Measurements from ENCODE around the gene PRDM16.

Gene PRDM16

GRCh38 chr1:3141129-3141528 is 72.1 kb downstream of the PRDM16 start:
- DNase-seq (ENCODE audit: low spot score): no peak

- no peak for DNase-seq (ENCODE audit: low spot score)
Observed at GRCh38 chr1:3141836-3142235, 72.8 kb downstream of the PRDM16 start.

- no peak for DNase-seq (ENCODE audit: low spot score)
Observed at GRCh38 chr1:3142236-3142635, 73.2 kb downstream of the PRDM16 start.

- DNase-seq (ENCODE audit: low spot score): no peak
Observed at GRCh38 chr1:3142751-3143150, 73.7 kb downstream of the PRDM16 start.

GRCh38 chr1:3145532-3146325 is 76.7 kb downstream of the PRDM16 start:
- no peak for DNase-seq (ENCODE audit: low spot score)

GRCh38 chr1:3146458-3146857 is 77.5 kb downstream of the PRDM16 start:
- DNase-seq (ENCODE audit: low spot score): no peak

GRCh38 chr1:3146907-3147306 is 77.9 kb downstream of the PRDM16 start:
- DNase-seq (ENCODE audit: low spot score): no peak

- no peak for DNase-seq (ENCODE audit: low spot score)
Observed at GRCh38 chr1:3148171-3148570, 79.2 kb downstream of the PRDM16 start.

GRCh38 chr1:3149277-3149676 is 80.3 kb downstream of the PRDM16 start:
- no peak for DNase-seq (ENCODE audit: low spot score)

- DNase-seq (ENCODE audit: low spot score): no peak
Observed at GRCh38 chr1:3151456-3151855, 82.5 kb downstream of the PRDM16 start.

GRCh38 chr1:3152143-3152542 is 83.1 kb downstream of the PRDM16 start:
- DNase-seq (ENCODE audit: low spot score): no peak

GRCh38 chr1:3153197-3153596 is 84.2 kb downstream of the PRDM16 start:
- DNase-seq (ENCODE audit: low spot score): no peak

- DNase-seq (ENCODE audit: low spot score): no peak
Observed at GRCh38 chr1:3153902-3154795, 85.1 kb downstream of the PRDM16 start.

GRCh38 chr1:3155056-3155925 is 86.3 kb downstream of the PRDM16 start:
- no peak for DNase-seq (ENCODE audit: low spot score)

GRCh38 chr1:3155926-3156220 is 86.9 kb downstream of the PRDM16 start:
- no peak for DNase-seq (ENCODE audit: low spot score)

GRCh38 chr1:3156936-3157335 is 87.9 kb downstream of the PRDM16 start:
- no peak for DNase-seq (ENCODE audit: low spot score)

- no peak for DNase-seq (ENCODE audit: low spot score)
Observed at GRCh38 chr1:3158347-3158746, 89.3 kb downstream of the PRDM16 start.

- no peak for DNase-seq (ENCODE audit: low spot score)
Observed at GRCh38 chr1:3159121-3159520, 90.1 kb downstream of the PRDM16 start.

- DNase-seq (ENCODE audit: low spot score): no peak
Observed at GRCh38 chr1:3159996-3160395, 91.0 kb downstream of the PRDM16 start.

GRCh38 chr1:3160647-3161145 is 91.7 kb downstream of the PRDM16 start:
- DNase-seq (ENCODE audit: low spot score): no peak

- no peak for DNase-seq (ENCODE audit: low spot score)
Observed at GRCh38 chr1:3161176-3161840, 92.3 kb downstream of the PRDM16 start.
